ENCODE results near the gene PTCD3.

The PTCD3 gene

DNA sequence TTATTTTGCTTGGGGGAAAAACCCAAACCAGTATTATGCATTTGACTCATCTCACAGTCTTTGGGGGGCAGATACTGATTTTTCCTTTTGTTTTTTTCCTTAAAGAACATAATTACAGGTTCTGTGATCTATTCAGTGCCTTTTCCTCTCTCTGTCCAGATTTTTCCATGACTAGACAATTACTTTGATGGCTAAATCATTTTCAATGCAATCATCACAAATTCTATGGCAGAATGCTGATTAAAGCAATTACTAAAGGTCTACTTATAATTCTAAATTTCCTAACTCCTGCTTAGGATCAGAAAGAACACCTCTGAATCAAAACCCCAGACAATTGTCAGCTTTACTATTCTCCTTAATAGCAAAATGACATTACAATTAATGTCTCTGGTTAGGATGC is 39.1 kb upstream of the PTCD3 start:
- in situ Hi-C loops (cut with HindIII; ENCODE audit: low sequenced_read_pairs) = no loop called here
- no peak overlapping the region for H3K4me3 ChIP-seq (ENCODE audit: low read depth, low read length)
- TF ChIP-seq, protein P1, sequence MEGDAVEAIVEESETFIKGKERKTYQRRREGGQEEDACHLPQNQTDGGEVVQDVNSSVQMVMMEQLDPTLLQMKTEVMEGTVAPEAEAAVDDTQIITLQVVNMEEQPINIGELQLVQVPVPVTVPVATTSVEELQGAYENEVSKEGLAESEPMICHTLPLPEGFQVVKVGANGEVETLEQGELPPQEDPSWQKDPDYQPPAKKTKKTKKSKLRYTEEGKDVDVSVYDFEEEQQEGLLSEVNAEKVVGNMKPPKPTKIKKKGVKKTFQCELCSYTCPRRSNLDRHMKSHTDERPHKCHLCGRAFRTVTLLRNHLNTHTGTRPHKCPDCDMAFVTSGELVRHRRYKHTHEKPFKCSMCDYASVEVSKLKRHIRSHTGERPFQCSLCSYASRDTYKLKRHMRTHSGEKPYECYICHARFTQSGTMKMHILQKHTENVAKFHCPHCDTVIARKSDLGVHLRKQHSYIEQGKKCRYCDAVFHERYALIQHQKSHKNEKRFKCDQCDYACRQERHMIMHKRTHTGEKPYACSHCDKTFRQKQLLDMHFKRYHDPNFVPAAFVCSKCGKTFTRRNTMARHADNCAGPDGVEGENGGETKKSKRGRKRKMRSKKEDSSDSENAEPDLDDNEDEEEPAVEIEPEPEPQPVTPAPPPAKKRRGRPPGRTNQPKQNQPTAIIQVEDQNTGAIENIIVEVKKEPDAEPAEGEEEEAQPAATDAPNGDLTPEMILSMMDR (IDR thresholded peaks at IDR 0.05; ENCODE audit: low read depth, low read length, missing control alignments) = no peak
- DNase-seq (ENCODE audit: low read depth) = no peak

DNA sequence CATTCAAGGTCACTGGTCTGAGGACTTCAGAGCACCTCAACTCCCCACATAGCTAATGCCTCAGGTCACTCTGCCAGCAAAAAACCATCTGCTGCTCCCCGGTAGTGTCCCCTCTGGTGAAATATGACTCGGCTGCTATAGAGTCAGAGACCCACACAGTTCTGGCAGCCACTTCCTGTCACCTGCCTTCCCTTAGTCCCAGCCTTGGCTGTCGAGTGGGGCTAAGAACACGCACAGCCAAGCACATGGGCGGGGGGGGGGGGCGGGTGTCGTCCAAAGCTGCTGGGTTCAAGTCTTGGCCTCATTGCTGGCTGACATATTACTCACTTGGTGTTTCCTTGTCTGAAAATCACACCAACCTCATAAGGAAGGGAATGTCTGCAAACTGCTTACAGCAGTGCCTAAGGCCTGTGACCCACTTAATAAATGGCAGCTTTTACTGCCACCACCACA is 37.9 kb upstream of the PTCD3 start:
- no peak overlapping the region for H3K4me3 ChIP-seq (ENCODE audit: low read depth, low read length)
- in situ Hi-C loops (cut with HindIII; ENCODE audit: low sequenced_read_pairs) = no loop called here
- no peak for DNase-seq (ENCODE audit: low read depth)
- TF ChIP-seq, protein P1 (IDR thresholded peaks at IDR 0.05; ENCODE audit: low read depth, low read length, missing control alignments) = no peak

DNA sequence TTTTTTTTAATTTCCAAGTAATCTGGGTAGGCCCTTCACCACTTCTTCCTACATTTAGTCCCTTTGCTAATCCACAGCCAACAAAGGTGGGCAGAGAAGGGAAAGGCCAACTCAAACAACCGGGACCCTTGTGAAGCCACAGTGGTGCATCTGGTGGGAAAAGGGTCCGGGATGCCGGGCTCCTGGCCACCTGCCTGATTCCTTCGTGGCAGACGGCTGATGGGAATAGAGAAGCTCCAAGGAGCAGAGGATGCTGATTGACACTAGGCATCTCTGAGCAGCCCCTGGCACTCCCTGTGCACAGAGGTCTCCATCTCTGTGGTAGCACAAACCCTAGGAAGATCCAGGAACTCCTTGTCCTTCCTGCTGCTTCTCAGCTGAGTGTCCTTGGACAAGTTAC is 37.4 kb upstream of the PTCD3 start:
- in situ Hi-C loops (cut with HindIII; ENCODE audit: low sequenced_read_pairs) = no loop called here
- DNase-seq (ENCODE audit: low read depth) = no peak
- H3K4me3 ChIP-seq (ENCODE audit: low read depth, low read length) = no peak overlapping the region
- TF ChIP-seq, protein P1 (IDR thresholded peaks at IDR 0.05; ENCODE audit: low read depth, low read length, missing control alignments) = no peak

DNA sequence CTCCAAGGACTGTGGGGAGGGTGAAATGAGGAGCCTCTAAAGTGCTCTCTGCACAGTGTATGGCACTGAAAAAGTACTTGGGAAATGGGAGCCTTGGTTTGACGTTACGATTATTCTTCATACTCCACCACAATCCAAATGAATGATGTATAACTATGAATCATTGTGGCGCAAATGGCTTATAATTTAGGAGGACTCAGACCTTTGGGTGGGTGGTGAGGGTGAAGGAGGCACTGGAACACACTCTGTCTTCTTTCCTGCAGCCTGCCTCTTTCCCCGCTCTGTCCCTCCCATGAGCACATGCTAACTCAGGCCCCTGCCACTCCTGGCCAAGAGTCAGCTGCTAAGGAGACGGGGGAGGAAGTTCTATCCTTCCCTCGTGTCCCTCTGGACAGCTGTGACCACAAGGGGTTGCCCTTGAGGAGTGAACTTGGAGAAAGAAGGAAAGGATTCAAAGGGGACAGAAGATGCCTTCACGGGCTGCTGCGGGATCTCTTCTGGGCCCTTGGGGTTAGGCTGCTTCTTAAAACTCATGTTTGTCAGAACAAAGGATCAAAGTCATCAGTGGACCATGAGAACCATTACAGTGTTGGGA is 36.8 kb upstream of the PTCD3 start:
- in situ Hi-C loops (cut with HindIII; ENCODE audit: low sequenced_read_pairs) = no loop called here
- no peak overlapping the region for H3K4me3 ChIP-seq (ENCODE audit: low read depth, low read length)
- TF ChIP-seq, protein P1 (IDR thresholded peaks at IDR 0.05; ENCODE audit: low read depth, low read length, missing control alignments) = no peak
- DNase-seq (ENCODE audit: low read depth) = no peak

DNA sequence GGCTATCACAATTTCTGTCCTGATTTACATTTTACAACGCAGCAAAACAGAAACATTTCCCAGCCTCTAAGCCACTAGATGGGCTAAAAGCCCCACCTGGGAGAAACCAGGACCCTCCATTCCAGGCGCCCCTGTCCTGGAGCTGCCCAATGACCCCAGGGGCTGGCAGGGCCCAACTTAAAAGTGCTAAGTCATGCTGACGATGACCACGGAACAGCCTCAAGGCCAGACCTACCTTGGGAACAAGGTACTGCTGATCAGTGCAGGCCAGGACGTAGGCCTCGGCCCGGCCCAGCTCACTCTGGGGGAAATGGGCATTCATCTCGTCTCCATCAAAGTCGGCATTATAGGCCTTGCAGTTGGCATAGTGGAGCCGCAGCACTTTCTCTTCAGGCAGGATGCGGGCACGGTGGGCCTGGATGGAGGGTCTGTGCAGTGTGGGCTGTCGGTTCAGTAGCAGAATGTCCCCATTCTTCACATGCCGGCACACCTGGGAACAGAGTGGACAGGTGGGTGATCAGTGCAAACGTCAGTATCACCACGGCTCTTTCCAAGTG is 36.2 kb upstream of the PTCD3 start:
- TF ChIP-seq, protein P1 (IDR thresholded peaks at IDR 0.05; ENCODE audit: low read depth, low read length, missing control alignments) = no peak
- in situ Hi-C loops (cut with HindIII; ENCODE audit: low sequenced_read_pairs) = no loop called here

DNA sequence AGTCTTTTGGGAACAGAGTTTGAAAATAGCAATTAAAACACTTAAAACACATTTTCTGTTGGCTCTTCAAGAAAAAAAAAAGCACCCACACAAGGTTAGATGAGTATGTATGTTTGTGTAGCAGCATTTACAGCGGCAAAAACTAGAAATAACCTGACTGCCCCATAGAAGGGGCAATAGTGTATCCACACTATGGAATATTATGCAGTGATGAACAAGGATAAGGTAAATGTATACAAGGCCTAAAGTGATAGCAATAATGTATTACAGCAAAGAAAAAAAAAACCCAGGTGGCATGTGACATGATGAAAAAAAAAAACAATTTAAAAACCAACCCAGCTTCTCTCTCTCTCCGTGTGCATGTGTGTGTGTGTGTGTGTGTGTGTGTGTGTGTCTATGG is 35.2 kb upstream of the PTCD3 start:
- no peak overlapping the region for H3K4me3 ChIP-seq (ENCODE audit: low read depth, low read length)
- TF ChIP-seq, protein P1 (IDR thresholded peaks at IDR 0.05; ENCODE audit: low read depth, low read length, missing control alignments) = no peak
- DNase-seq (ENCODE audit: low read depth) = no peak
- in situ Hi-C loops (cut with HindIII; ENCODE audit: low sequenced_read_pairs) = no loop called here

More for the DNA sequence above, 36.2 kb upstream of the PTCD3 start:
- no peak for DNase-seq (ENCODE audit: low read depth)
- H3K4me3 ChIP-seq (ENCODE audit: low read depth, low read length) = no peak overlapping the region

Data from astrocyte of the cerebellum (primary cell).